Measurements from ENCODE around the gene CCDC32. TPM values are rescaled to one million over a fixed set of nuclear protein-coding genes. Genes with fewer than 3 reads are reported as not detected.
"Not testable (repeated sequence)": the region's sequence is repeated elsewhere in the genome, so short reads cannot be mapped to it uniquely, and the experiment has no call there.

Gene CCDC32
- total RNA-seq, 4 donors from 2014 or later: 11.9 to 24.2 (median 17.2) TPM

- no peak overlapping the region for H3K27ac ChIP-seq
- intact Hi-C loops (cut with DNase I; ENCODE audit: low total_unique reads): loop anchor here (5.0 to 10.0 kb wide), 3 partner anchors 69 to 301 kb away; partner anchors contain the start of genes DNAJC17, VPS18 and ZFYVE19
These were observed 26.5 kb upstream of the CCDC32 start for GRCh38 chr15:40591389-40591788.

GRCh38 chr15:40590667-40591050, 25.8 kb upstream of the CCDC32 start:
- H3K4me3 ChIP-seq: no peak overlapping the region
- intact Hi-C loops (cut with DNase I; ENCODE audit: low total_unique reads): loop anchor here (5.0 to 10.0 kb wide), 3 partner anchors 68 to 302 kb away; partner anchors contain the start of genes DNAJC17, VPS18 and ZFYVE19
- H3K9me3 ChIP-seq: no peaks in the 10 kb centered on the region
- H3K4me1 ChIP-seq: peaks cover 9% of the 10 kb centered on the region in 2 donors
- H3K27me3 ChIP-seq: no peaks in the 10 kb centered on the region
- TF ChIP-seq POLR2A (IDR thresholded peaks at IDR 0.05) (no peak), CTCF (IDR thresholded peaks at IDR 0.05 in 4 of 5, conservative IDR thresholded peaks at IDR 0.05 in 1 of 5) (no peak)
- ATAC-seq: no peak
- no peak overlapping the region for H3K27ac ChIP-seq
- no peak for DNase-seq
- in situ Hi-C loops (cut with MboI; ENCODE audit: low sequenced_read_pairs in 4 of 4): loop anchor here in 2 of 4 donors (5.0 to 10.0 kb wide), 3 partner anchors 56 to 304 kb away; partner anchors contain the start of gene VPS18 (in 2 of the 2)
- no peaks in the 10 kb centered on the region for H3K36me3 ChIP-seq

More at GRCh38 chr15:40591389-40591788, 26.5 kb upstream of the CCDC32 start:
- no peak overlapping the region for H3K4me3 ChIP-seq
- in situ Hi-C loops (cut with MboI; ENCODE audit: low sequenced_read_pairs in 4 of 4): loop anchor here in 2 of 4 donors (5.0 to 10.0 kb wide), 3 partner anchors 57 to 303 kb away; partner anchors contain the start of gene VPS18 (in 2 of the 2)
- H3K27me3 ChIP-seq: no peaks in the 10 kb centered on the region
- no peaks in the 10 kb centered on the region for H3K36me3 ChIP-seq
- ATAC-seq (no peak), DNase-seq (no peak)
- H3K4me1 ChIP-seq: peaks cover 9% of the 10 kb centered on the region in 2 donors
- no peak for TF ChIP-seq POLR2A (IDR thresholded peaks at IDR 0.05)
- TF ChIP-seq CTCF (IDR thresholded peaks at IDR 0.05 in 4 of 5, conservative IDR thresholded peaks at IDR 0.05 in 1 of 5): no peak
- H3K9me3 ChIP-seq: no peaks in the 10 kb centered on the region

GRCh38 chr15:40584191-40584590, 19.3 kb upstream of the CCDC32 start:
- in situ Hi-C loops (cut with MboI; ENCODE audit: low sequenced_read_pairs in 4 of 4): no loop called here
- ATAC-seq (no peak), DNase-seq (no peak)
- Histone ChIP-seq H3K4me1 (no peaks in the 10 kb centered on the region), H3K4me3 (no peak overlapping the region), H3K27ac (no peak overlapping the region), H3K9me3 (no peaks in the 10 kb centered on the region), H3K27me3 (no peaks in the 10 kb centered on the region), H3K36me3 (no peaks in the 10 kb centered on the region)
- intact Hi-C loops (cut with DNase I; ENCODE audit: low total_unique reads): no loop called here
- TF ChIP-seq CTCF (IDR thresholded peaks at IDR 0.05 in 4 of 5, conservative IDR thresholded peaks at IDR 0.05 in 1 of 5) (no peak), POLR2A (IDR thresholded peaks at IDR 0.05) (no peak)

GRCh38 chr15:40582726-40583246, 17.9 kb upstream of the CCDC32 start:
- no peaks in the 10 kb centered on the region for H3K36me3 ChIP-seq
- H3K4me3 ChIP-seq: peak overlapping the region; percentile 29 to 52 (median 39)
- in situ Hi-C loops (cut with MboI; ENCODE audit: low sequenced_read_pairs in 4 of 4): no loop called here
- H3K27me3 ChIP-seq: no peaks in the 10 kb centered on the region
- TF ChIP-seq POLR2A (IDR thresholded peaks at IDR 0.05): no peak
- no peak for TF ChIP-seq CTCF (IDR thresholded peaks at IDR 0.05 in 4 of 5, conservative IDR thresholded peaks at IDR 0.05 in 1 of 5)
- ATAC-seq (peak; percentile 33 to 56), DNase-seq (no peak)
- no peaks in the 10 kb centered on the region for H3K4me1 ChIP-seq
- H3K9me3 ChIP-seq: no peaks in the 10 kb centered on the region
- intact Hi-C loops (cut with DNase I; ENCODE audit: low total_unique reads): no loop called here
- H3K27ac ChIP-seq: no peak overlapping the region

- DNase-seq; H3K4me1 ChIP-seq; in situ Hi-C loops (cut with MboI; ENCODE audit: low sequenced_read_pairs in 4 of 4); H3K36me3 ChIP-seq; intact Hi-C loops (cut with DNase I; ENCODE audit: low total_unique reads); ATAC-seq; H3K27me3 ChIP-seq; H3K27ac ChIP-seq; H3K4me3 ChIP-seq; H3K9me3 ChIP-seq: not testable (repeated sequence)
These were observed 17.0 kb upstream of the CCDC32 start for GRCh38 chr15:40581796-40582195.
